ENCODE results near the gene HNMT. TPM values are rescaled to one million over a fixed set of nuclear protein-coding genes. Genes with fewer than 3 reads are reported as not detected.

The HNMT gene
- polyA plus RNA-seq, 1 of the 3 experiments (the other 2 are of a cell fraction), result 1.8 TPM

- Histone ChIP-seq H3K4me2 (no peak overlapping the region), H3K9ac (no peak overlapping the region), H2AFZ (ENCODE audit: low read depth) (no peak overlapping the region), H3K9me3 (no peaks in the 10 kb centered on the region), H4K20me1 (ENCODE audit: insufficient read depth) (no peaks in the 10 kb centered on the region), H3K9me2 (no peaks in the 10 kb centered on the region), H3K27ac (ENCODE audit: low read depth in 2 of 2, low read length in 1 of 2) (no peak overlapping the region), H3K79me2 (ENCODE audit: insufficient read depth) (no peaks in the 10 kb centered on the region), H3F3A (replicated peaks; ENCODE audit: insufficient read depth) (no peaks in the 10 kb centered on the region), H3K4me1 (ENCODE audit: control insufficient read depth in 1 of 2, insufficient read depth in 2 of 2, low read depth in 1 of 2, low read length in 1 of 2) (no peaks in the 10 kb centered on the region; a peak in 1 of 4 replicates), H3K4me3 (ENCODE audit: low read depth in 2 of 2, low read length in 1 of 2) (no peak overlapping the region), H3K36me3 (replicated peaks in 1 of 2; ENCODE audit: control insufficient read depth in 1 of 2, insufficient read depth in 2 of 2, low read length in 1 of 2) (no peaks in the 10 kb centered on the region), H3K27me3 (ENCODE audit: insufficient read depth) (no peaks in the 10 kb centered on the region)
- peak; percentile 32 for DNase-seq
- 60% methylated on average over 4 of the region's 4 CpGs for WGBS (ENCODE audit: low lambda C conversion rate)
- POLR2A ChIA-PET, result no interaction called here
- TF ChIP-seq TAF1 (IDR thresholded peaks at IDR 0.05; ENCODE audit: borderline replicate concordance, low read depth, low read length) (no peak), EZH2phosphoT487 (IDR thresholded peaks at IDR 0.05; ENCODE audit: borderline replicate concordance, low read depth) (no peak), IRF3 (IDR thresholded peaks at IDR 0.05; ENCODE audit: low read depth, low read length) (no peak), EP300 (IDR thresholded peaks at IDR 0.05; ENCODE audit: borderline replicate concordance in 1 of 2, low read depth in 1 of 2, low read length in 1 of 2) (no peak), RCOR1 (IDR thresholded peaks at IDR 0.05; ENCODE audit: low read length) (no peak), RAD21 (IDR thresholded peaks at IDR 0.05; ENCODE audit: low read length) (peak; percentile 85), YY1 (IDR thresholded peaks at IDR 0.05; ENCODE audit: low read depth) (0 out of 2 replicates have a peak, but pooled peaks have one; percentile 22), SMC3 (IDR thresholded peaks at IDR 0.05; ENCODE audit: low read depth, low read length) (peak; percentile 83), CTCF (IDR thresholded peaks at IDR 0.05) (peak; percentile 81)
- CTCF ChIA-PET, result interaction anchor here (0.5 to 3.2 kb wide), 20 partner anchors 9 to 1803 kb away, joined by 3 to 21 read pairs (median 4); partner anchors contain the start of gene HNMT
These were observed 16.4 kb upstream of the HNMT start for GRCh38 chr2:137947728-137948336.

DNA sequence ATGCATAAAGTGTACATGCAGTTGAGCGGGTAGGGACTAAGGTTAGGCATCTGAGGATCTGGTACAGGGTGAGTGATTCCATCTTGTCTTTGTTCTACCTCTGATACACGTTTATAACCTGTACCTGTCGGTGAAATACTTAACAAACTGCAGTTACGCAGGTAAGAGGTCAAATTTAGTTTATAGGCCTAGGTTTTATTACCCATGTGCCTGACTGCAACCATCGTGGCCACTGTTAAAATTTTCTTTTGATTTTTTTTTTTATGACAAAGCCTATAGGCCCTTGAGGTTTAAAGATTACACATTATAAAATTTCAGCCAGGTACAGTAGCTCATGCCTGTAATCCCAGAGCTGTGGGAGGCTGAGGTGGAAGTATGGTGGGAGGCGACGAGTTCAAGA, 15.4 kb upstream of the HNMT start:
- TF ChIP-seq JUND (IDR thresholded peaks at IDR 0.05), result no peak
- TF ChIP-seq RXRA (IDR thresholded peaks at IDR 0.05; ENCODE audit: borderline replicate concordance, low read depth), result no peak
- no peak for TF ChIP-seq FOXM1 (IDR thresholded peaks at IDR 0.05; ENCODE audit: low read depth)
- TF ChIP-seq, protein P1, sequence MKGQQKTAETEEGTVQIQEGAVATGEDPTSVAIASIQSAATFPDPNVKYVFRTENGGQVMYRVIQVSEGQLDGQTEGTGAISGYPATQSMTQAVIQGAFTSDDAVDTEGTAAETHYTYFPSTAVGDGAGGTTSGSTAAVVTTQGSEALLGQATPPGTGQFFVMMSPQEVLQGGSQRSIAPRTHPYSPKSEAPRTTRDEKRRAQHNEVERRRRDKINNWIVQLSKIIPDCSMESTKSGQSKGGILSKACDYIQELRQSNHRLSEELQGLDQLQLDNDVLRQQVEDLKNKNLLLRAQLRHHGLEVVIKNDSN (IDR thresholded peaks at IDR 0.05; ENCODE audit: borderline replicate concordance, low read depth), result no peak
- no peak for TF ChIP-seq NRF1 (IDR thresholded peaks at IDR 0.05; ENCODE audit: low read depth, low read length)
- no peak for TF ChIP-seq POLR2AphosphoS5 (IDR thresholded peaks at IDR 0.05; ENCODE audit: low read depth, low read length)
- no peak for TF ChIP-seq MEF2A (IDR thresholded peaks at IDR 0.05; ENCODE audit: borderline replicate concordance, low read depth)
- no peak for TF ChIP-seq NFIC (IDR thresholded peaks at IDR 0.05; ENCODE audit: borderline replicate concordance)
- TF ChIP-seq RAD21 (IDR thresholded peaks at IDR 0.05; ENCODE audit: low read length), result no peak
- TF ChIP-seq TAF1 (IDR thresholded peaks at IDR 0.05; ENCODE audit: borderline replicate concordance, low read depth, low read length), result no peak
- TF ChIP-seq, protein P2, sequence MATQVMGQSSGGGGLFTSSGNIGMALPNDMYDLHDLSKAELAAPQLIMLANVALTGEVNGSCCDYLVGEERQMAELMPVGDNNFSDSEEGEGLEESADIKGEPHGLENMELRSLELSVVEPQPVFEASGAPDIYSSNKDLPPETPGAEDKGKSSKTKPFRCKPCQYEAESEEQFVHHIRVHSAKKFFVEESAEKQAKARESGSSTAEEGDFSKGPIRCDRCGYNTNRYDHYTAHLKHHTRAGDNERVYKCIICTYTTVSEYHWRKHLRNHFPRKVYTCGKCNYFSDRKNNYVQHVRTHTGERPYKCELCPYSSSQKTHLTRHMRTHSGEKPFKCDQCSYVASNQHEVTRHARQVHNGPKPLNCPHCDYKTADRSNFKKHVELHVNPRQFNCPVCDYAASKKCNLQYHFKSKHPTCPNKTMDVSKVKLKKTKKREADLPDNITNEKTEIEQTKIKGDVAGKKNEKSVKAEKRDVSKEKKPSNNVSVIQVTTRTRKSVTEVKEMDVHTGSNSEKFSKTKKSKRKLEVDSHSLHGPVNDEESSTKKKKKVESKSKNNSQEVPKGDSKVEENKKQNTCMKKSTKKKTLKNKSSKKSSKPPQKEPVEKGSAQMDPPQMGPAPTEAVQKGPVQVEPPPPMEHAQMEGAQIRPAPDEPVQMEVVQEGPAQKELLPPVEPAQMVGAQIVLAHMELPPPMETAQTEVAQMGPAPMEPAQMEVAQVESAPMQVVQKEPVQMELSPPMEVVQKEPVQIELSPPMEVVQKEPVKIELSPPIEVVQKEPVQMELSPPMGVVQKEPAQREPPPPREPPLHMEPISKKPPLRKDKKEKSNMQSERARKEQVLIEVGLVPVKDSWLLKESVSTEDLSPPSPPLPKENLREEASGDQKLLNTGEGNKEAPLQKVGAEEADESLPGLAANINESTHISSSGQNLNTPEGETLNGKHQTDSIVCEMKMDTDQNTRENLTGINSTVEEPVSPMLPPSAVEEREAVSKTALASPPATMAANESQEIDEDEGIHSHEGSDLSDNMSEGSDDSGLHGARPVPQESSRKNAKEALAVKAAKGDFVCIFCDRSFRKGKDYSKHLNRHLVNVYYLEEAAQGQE (IDR thresholded peaks at IDR 0.05; ENCODE audit: low read depth, low read length), result no peak
- POLR2A ChIA-PET, result no interaction called here
- Histone ChIP-seq H3K36me3 (replicated peaks in 1 of 2; ENCODE audit: control insufficient read depth in 1 of 2, insufficient read depth in 2 of 2, low read length in 1 of 2) (no peaks in the 10 kb centered on the region), H3K9me3 (no peaks in the 10 kb centered on the region), H3K27ac (ENCODE audit: low read depth in 2 of 2, low read length in 1 of 2) (no peak overlapping the region), H4K20me1 (ENCODE audit: insufficient read depth) (no peaks in the 10 kb centered on the region), H3K4me3 (ENCODE audit: low read depth in 2 of 2, low read length in 1 of 2) (no peak overlapping the region), H3K9ac (no peak overlapping the region), H3K9me2 (no peaks in the 10 kb centered on the region), H3K4me2 (no peak overlapping the region), H3F3A (replicated peaks; ENCODE audit: insufficient read depth) (no peaks in the 10 kb centered on the region), H3K79me2 (ENCODE audit: insufficient read depth) (no peaks in the 10 kb centered on the region), H3K27me3 (ENCODE audit: insufficient read depth) (no peaks in the 10 kb centered on the region), H2AFZ (ENCODE audit: low read depth) (no peak overlapping the region), H3K4me1 (ENCODE audit: control insufficient read depth in 1 of 2, insufficient read depth in 2 of 2, low read depth in 1 of 2, low read length in 1 of 2) (no peaks in the 10 kb centered on the region; a peak in 1 of 4 replicates)
- CTCF ChIA-PET, result interaction anchor here (0.8 to 3.2 kb wide), 8 partner anchors 14 to 838 kb away, joined by 3 to 21 read pairs (median 8); partner anchors contain the start of gene HNMT
- WGBS (ENCODE audit: low lambda C conversion rate), result 72% methylated on average over 7 of the region's 7 CpGs
- DNase-seq, result no peak

Measured in SK-N-SH (cell line).